Tibial nerve (tissue), 4 donors: ENCODE results near the gene CIART.

Source experiments
- EP300 ChIP-seq, 2 donors: sonication (generic); formaldehyde crosslinking; IDR thresholded peaks; one replicate each; pipeline ENCODE4 v1.6.1; 2017; ENCODE audit warnings: antibody characterized with exemption in 2 of 2, mild to moderate bottlenecking in 1 of 2
- POLR2A ChIP-seq, 2 donors: fragments of 450-650 bp; IDR thresholded peaks; one replicate each; pipeline ENCODE4 v1.6.1; 2017; ENCODE audit warnings: antibody characterized with exemption in 2 of 2, mild to moderate bottlenecking in 2 of 2, moderate library complexity in 2 of 2
- TF ChIP-seq, protein P1 (sequence below), 5 experiments: fragments of 200-600 bp in 3 of 5; fragments of 450-650 bp in 2 of 5; sonication (generic) in 3 of 5; IDR thresholded peaks; one replicate each; pipeline ENCODE4 v1.5.1; 2016 to 2019; ENCODE audit warnings: antibody characterized with exemption in 5 of 5, mild to moderate bottlenecking in 3 of 5, moderate library complexity in 2 of 5

DNA sequence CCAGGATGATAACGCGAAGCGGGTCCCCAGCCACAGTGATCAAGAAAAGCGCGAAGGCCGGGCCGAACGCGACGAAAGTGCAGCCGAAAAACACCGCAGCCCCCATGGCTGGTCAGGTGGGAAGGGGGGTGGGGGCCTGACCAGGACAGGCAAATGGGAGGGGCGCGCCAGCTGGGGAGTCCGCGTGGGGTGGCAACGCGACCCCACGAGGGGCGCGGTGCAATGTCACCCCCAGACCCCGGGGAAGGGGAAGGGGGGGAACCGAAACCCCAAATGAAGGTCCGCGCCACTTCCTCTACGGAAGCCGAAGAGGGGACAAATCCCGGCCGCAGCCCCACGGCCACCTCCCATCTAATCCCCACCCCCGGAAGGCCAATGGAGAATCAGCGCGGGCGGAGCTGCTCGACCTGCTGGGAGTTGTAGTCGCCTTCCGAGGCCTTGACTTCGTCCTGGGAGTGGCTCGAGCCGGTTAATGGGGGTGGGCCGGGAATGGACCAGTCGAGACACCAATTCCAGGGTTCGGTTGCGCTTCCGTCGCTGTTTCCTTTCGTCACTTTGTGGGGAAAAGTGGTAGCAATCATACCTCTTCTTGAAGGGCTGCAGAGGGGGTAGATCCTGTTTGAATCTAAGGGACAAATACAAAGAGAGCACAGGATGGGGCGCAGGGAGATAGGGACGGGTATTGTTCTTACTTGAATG is 13.5 kb upstream of the CIART start, which contains the start of gene APH1A:
- TF ChIP-seq, protein P1, sequence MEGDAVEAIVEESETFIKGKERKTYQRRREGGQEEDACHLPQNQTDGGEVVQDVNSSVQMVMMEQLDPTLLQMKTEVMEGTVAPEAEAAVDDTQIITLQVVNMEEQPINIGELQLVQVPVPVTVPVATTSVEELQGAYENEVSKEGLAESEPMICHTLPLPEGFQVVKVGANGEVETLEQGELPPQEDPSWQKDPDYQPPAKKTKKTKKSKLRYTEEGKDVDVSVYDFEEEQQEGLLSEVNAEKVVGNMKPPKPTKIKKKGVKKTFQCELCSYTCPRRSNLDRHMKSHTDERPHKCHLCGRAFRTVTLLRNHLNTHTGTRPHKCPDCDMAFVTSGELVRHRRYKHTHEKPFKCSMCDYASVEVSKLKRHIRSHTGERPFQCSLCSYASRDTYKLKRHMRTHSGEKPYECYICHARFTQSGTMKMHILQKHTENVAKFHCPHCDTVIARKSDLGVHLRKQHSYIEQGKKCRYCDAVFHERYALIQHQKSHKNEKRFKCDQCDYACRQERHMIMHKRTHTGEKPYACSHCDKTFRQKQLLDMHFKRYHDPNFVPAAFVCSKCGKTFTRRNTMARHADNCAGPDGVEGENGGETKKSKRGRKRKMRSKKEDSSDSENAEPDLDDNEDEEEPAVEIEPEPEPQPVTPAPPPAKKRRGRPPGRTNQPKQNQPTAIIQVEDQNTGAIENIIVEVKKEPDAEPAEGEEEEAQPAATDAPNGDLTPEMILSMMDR (IDR thresholded peaks at IDR 0.05), result peak in 2 of 5 experiments; percentile 10 to 25
- TF ChIP-seq EP300 (IDR thresholded peaks at IDR 0.05) (peak; percentile 85 to 90), POLR2A (IDR thresholded peaks at IDR 0.05) (peak; percentile 46 to 65)
